GM04503 (cell line): ENCODE measurements around the gene C4orf17.
A peak's percentile ranks its signal among the peaks of the same experiment; 100 is the strongest.
"Not testable (repeated sequence)": the region's sequence is repeated elsewhere in the genome, so short reads cannot be mapped to it uniquely, and the experiment has no call there.

Experiments used
- DNase-seq: peaks from one replicate; pipeline ENCODE4 v3.0.0-alpha.2; 2012; ENCODE audit warnings: low read depth

Gene C4orf17

GRCh38 chr4:99510721-99511120 lies at the start of gene C4orf17:
TSS of gene C4orf17 (plus strand) at chr4:99511021. CDS start at chr4:99513082, 2,061 bp downstream.
- no peak for DNase-seq

- no peak for DNase-seq
Observed at GRCh38 chr4:99461623-99462401, 49.0 kb upstream of the C4orf17 start.

DNA sequence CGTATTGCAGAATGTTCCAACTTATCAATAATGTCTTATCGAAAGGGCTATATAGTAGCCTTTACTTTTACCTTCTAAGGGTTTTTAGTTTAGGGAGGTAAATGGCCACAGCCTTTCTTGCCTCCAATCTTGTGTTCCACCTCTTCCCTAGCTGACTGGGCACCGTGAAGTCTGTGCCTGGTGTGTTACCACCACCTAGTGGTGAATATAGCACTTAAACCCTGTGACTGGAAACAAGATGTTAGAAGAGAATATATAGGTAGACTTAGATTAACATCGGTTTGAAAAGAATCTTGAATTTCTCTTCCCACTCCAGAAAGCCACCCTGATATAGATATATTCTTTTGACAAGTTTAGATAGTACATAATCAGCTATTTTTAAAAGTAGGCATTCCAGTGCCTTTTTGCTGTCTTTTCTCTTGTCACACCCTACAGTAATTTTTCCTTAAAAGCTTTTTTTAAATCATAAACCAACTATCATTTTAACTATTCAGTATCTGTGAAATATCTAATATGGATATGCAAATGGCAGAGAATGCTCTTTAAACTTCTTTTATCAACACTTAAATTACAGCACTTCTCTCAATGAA lies 47.9 kb upstream of the C4orf17 start:
- DNase-seq = no peak

DNA sequence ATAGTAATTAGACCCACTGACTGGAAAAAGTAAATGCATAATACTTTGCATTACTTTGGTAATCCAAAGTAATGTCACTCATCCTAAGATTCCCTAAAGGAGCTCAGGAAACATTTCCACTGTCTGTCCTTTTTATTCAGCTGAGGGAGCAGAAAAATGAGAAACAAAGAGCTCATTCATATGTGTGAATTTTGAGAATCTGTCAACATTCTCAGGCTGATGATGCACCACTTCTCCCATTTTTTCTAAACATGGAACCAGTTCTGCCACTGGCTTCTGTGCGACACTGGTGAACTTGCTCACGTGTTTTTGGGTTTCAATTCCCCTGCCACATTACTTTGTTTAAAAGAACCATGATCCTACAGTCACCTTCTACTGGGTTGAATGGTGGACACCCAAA lies 47.3 kb upstream of the C4orf17 start:
- DNase-seq = no peak

GRCh38 chr4:99467887-99468286 lies 42.9 kb upstream of the C4orf17 start:
- no peak for DNase-seq

GRCh38 chr4:99468889-99469288 lies 41.9 kb upstream of the C4orf17 start:
- peak; percentile 11 for DNase-seq

DNA sequence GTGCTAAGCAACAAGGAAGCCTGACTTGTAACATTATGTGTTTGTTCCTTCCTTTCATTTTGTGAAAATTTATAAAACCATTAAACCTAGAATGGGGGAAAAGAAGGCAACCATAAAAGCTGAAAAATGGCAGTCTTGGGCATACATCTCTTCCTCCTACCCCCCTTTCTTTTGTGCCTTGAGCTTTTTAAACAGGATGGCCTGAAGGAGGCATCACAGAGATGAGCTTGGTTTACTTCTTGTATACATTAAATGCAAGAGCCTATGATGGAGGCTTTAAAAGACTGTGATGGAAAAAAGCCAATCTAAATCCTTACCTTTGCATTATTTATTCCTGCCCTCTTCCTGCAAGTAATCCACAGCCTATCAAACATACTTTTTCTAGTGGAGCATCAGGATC lies 39.5 kb upstream of the C4orf17 start:
- DNase-seq = no peak

GRCh38 chr4:99471896-99472295 lies 38.9 kb upstream of the C4orf17 start:
- no peak for DNase-seq

GRCh38 chr4:99473131-99473530 lies 37.7 kb upstream of the C4orf17 start:
- no peak for DNase-seq

DNA sequence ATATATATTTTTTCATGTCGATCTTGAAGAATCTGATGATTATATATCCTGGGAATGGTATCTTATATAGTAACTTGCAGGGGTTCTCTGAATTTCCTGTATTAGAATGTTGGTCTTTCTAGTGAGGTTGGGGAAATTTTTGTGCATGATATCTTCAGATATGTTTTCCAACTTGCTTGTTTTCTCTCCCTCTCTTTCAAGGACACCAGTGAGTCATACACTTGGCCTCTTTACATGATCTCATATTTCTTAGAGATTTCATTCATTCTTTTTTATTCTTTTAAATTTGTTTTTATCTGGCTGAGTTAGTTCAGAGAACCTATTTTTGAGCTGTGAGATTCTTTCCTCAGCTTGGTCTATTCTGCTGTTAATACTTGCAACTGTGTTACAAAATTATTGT lies 27.2 kb upstream of the C4orf17 start:
- no peak for DNase-seq

GRCh38 chr4:99485212-99485611 lies 25.6 kb upstream of the C4orf17 start:
- DNase-seq = no peak

GRCh38 chr4:99486648-99487047 lies 24.2 kb upstream of the C4orf17 start:
- DNase-seq = not testable (repeated sequence)

DNA sequence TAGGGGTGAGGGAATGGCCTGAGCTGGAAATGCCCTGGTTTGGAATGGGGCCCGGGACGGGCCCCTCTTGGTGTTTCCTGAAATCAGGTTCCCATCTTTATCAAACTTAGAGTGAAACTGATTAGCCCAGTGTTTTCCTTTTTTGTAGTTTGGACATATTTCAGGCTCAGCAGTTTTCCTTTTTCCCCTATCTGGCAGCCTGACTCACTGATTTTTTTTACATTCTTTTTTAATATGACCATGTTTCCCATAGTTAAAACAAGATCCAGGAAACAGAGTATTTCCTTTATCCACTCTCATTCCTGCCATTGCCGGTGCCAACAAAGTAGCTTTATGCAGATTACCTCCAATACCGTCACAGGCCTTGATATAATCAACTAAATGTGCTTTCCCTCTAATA lies 20.5 kb upstream of the C4orf17 start:
- DNase-seq = no peak

GRCh38 chr4:99504804-99505502 lies 5.9 kb upstream of the C4orf17 start:
- no peak for DNase-seq

DNA sequence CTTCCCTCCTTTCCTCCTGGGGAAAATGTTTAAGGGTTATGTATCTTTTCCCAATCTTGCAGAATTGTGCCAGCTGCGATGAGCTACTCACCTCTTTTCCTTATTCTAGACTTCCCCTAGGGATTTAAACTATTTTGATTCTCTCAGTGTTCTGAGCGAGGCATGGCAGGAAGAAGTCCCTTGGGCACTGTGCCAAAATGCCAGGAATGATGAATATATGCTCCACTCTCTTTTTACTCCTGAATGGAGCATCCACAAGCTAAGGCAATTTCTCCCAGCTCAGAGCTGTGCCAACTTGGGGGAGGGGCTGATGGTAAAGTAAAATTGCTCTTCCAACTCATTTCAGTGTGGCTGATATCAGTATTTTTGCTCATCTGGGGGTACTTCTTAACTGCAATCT lies 4.0 kb upstream of the C4orf17 start:
- DNase-seq = no peak

GRCh38 chr4:99507349-99507748 lies 3.5 kb upstream of the C4orf17 start:
- DNase-seq = no peak

- DNase-seq = no peak
Observed at GRCh38 chr4:99507762-99508161, 3.1 kb upstream of the C4orf17 start.

DNA sequence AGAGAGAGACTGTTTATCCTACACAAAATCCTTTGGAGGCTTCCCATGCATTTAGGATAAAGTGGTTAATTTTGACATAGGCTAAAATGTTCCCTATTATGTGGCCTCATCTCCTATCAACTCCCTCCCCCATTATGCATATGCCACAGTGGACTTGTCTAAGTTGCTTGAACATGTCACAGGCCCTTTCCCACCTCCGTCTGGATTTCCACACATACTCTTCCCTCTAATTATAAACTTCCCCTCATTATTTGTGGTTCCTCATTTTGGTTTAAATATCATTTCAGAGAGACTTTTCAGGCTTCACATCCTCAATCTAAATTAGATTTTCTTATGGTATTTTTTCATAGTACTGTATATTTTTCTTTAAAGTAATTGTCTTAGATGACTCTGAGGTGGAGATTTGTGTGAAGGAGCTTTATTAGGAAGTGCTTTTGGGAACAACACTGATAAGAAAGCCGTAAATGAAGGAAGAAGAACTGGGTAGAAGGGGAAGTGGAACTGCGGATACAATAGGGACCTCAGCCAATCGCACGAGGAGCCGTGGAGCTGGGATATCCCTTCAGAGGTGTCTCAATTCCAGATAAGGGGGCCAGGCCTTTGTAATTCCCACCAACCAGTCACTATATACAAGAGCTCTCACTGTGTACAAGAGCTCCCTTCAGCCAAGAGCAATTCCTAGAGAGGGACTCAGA lies 7.9 kb downstream of the C4orf17 start:
- no peak for DNase-seq

DNA sequence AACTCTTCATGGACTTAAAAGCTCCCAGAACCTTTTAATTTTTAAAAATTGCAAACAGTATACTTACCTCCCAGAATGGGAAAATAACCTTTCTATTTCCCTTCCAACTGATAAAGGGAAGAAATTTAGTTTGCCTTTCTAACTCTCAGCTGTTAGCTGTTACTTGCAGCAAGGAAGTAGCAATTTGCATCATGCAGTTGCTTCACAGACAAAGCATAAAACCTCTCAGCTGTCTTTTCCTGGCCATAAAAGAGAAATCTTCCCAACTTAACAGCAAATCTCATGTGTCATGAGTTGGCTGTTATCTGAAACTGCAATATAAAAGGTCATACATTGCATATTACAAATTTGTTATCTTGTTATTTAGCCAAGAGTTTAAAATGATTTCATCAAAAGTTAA lies 18.4 kb downstream of the C4orf17 start:
- DNase-seq = no peak

GRCh38 chr4:99529956-99530355 lies 19.1 kb downstream of the C4orf17 start:
- no peak for DNase-seq

GRCh38 chr4:99534699-99535098 lies 23.9 kb downstream of the C4orf17 start:
- not testable (repeated sequence) for DNase-seq

- DNase-seq = no peak
Observed at GRCh38 chr4:99536271-99536670, 25.4 kb downstream of the C4orf17 start.

DNA sequence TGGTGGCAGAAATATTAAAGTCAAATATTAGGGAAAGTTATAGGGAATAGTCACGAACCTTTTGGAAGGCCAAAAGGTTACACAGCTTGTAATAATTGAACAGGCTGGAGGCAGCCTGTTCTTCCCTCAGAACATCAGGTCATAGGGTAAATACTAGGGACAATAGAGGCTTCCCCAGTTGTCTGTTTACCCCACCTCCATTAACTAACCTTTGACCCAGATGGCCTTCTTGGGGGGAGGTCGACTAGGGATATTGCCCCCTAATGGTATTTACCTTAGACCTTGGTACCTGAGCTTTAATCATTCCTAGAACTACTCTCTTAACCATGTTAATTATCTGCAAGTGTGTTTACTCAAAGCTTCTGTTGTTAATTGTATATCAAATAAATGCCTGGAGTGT lies 26.0 kb downstream of the C4orf17 start:
- DNase-seq = no peak
